ENCODE results near the gene NFKBIB.

NFKBIB gene

GRCh38 chr19:38907670-38908069 lies 7.9 kb downstream of the NFKBIB start:
- no peak for DNase-seq

GRCh38 chr19:38908911-38909310 lies 9.1 kb downstream of the NFKBIB start:
- DNase-seq, result no peak

GRCh38 chr19:38910488-38910887 lies 10.7 kb downstream of the NFKBIB start:
- no peak for DNase-seq

GRCh38 chr19:38911388-38912001 lies 11.7 kb downstream of the NFKBIB start:
- no peak for DNase-seq

GRCh38 chr19:38912600-38913514 lies 13.1 kb downstream of the NFKBIB start:
- no peak for DNase-seq

- no peak for DNase-seq
Measured at GRCh38 chr19:38913958-38914357, 14.2 kb downstream of the NFKBIB start.

- no peak for DNase-seq
Measured at GRCh38 chr19:38915329-38916321, 15.9 kb downstream of the NFKBIB start.

- no peak for DNase-seq
Measured at GRCh38 chr19:38917516-38917915, 17.7 kb downstream of the NFKBIB start.

GRCh38 chr19:38917921-38918491 lies 18.2 kb downstream of the NFKBIB start:
- no peak for DNase-seq

- no peak for DNase-seq
Measured at GRCh38 chr19:38918526-38918925, 18.8 kb downstream of the NFKBIB start.

GRCh38 chr19:38919837-38920601 lies 20.2 kb downstream of the NFKBIB start:
- no peak for DNase-seq

- DNase-seq, result no peak
Measured at GRCh38 chr19:38920602-38921419, 21.0 kb downstream of the NFKBIB start.

GRCh38 chr19:38921420-38922274 lies 21.9 kb downstream of the NFKBIB start:
- DNase-seq, result no peak

- no peak for DNase-seq
Measured at GRCh38 chr19:38922482-38922881, 22.7 kb downstream of the NFKBIB start.

- no peak for DNase-seq
Measured at GRCh38 chr19:38924388-38924787, 24.6 kb downstream of the NFKBIB start.

GRCh38 chr19:38928391-38929001 lies 28.7 kb downstream of the NFKBIB start:
- DNase-seq, result no peak

GRCh38 chr19:38929929-38930775 lies 30.4 kb downstream of the NFKBIB start, which contains the start of gene SARS2:
TSS of gene SARS2 (minus strand) at chr19:38930763. CDS start at chr19:38930736, 27 bp downstream.
- DNase-seq, result peak; percentile 93

GRCh38 chr19:38930776-38931520 lies 31.2 kb downstream of the NFKBIB start, which contains the start of gene MRPS12:
TSS of gene MRPS12 (plus strand) at chr19:38930944. CDS start at chr19:38931295, 351 bp downstream.
- DNase-seq, result peak; percentile 97

All from DMS79 treated with DMSO at 0.1 percent for 48 hours (cell line).